NCI-H1092 (cell line): Measurements from ENCODE around the gene FGL2.
"Not testable (repeated sequence)": the region's sequence is repeated elsewhere in the genome, so short reads cannot be mapped to it uniquely, and the experiment has no call there.

Source experiments
- DNase-seq: peaks from one replicate; lab custom pipeline; 2025; lab: John Stamatoyannopoulos, UW

The FGL2 gene

DNA sequence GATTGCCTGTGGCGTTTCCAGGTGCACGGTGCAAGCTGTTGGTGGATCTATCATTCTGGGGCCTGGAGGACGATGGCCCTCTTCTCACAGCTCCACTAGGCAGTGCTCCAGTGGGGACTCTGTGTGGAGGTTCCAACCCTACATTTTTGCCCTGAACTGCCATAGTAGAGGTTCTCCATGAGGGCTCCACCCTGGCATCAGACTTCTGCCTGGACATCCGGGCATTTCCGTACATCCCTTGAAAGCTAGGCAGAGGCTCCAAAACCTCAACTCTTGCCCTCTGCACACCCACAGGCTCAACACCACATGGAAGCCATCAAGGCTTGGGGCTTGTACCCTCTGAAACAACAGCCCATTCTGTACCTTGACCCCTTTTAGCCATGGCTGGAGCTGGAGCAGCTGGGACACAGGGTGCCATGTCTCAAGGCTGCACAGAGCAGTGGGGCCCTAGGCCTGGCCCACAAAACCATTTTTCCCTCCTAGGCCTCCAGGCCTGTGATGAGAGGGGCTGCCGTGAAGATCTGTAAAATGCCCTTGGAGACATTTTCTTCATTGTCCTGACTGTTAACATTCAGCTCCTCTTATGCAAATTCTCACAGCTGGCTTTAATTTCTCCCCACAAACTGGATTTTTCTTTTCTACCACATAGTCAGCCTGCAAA lies 10.0 kb upstream of the FGL2 start:
- DNase-seq = no peak

DNA sequence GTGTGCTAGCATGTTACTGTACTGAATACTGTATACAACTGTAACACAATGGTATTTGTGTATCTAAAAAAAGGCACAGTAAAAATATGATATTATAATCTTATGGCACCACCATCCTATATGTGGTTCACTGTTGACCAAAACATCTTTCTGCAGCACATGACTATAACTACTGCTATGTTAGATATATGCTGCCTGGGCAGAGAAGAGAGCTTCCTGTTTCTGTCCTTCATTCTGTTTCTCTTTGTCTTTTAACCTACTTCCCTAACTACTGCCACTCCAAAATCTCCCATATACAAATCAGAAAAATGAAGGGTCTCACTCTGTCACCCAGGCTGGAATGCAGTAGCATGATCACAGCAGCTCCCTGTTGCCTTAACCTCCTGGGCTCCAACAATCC lies 8.8 kb upstream of the FGL2 start:
- no peak for DNase-seq

DNA sequence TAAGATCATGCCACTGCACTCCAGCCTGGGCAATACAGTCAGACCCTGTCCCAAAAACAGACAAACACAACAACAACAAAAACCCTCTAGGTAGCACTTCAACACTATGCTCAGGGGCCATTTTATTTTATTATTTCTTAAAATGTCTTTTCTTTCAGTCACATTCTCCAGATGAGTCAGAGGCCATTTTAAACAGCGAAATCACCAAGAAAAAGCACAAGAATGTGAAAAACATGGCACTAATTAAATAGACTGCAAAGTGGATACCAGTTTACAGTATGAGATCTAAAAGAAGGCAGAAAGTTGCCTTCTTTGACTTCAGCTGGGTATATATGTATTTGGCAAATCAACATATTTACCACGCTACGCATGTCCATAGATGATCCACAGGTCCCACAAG lies 6.1 kb upstream of the FGL2 start:
- DNase-seq = no peak

DNA sequence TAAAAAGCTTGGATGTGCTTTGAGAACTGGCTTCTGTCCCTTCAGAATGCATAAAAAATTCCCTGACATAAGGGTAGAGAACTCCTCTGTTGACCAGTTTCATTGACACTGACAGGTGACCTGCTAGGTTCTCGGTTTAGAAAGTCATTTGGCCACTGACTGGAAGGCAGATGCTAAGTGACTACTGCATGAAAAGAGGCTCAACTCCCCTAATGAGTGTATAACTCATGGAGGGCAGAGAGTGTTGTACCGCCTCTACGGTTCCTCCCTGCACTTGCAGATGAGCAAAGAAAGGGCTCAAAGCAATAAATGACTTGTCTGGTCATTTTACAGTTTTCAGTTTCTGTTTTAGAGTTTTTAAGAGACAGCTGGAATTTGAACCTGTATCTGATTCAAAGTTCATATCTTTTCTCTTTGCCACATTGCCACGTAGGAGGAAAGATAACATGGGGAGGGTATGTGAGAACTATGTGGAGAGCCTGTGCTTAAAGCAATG lies 2.9 kb upstream of the FGL2 start:
- no peak for DNase-seq

DNA sequence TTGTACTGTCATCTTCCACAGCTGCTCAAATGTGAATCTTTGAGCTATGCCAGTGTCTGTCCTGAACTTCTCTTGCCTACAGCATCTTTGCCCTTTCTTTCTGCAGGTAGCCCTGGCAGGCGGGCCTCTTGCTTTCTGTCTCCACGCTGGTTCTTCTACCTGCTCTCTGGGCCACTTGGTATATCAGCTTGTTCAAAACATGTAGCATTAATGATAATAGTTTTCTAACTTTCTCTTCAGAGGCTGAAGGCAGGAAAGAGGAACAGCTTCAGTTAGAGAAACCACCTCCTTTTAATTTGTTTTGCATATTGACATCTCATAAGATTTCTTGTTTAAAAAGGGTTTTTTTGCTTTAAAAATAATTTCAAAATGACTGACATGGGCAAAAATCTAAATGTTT lies 923 bp upstream of the FGL2 start:
- no peak for DNase-seq

DNA sequence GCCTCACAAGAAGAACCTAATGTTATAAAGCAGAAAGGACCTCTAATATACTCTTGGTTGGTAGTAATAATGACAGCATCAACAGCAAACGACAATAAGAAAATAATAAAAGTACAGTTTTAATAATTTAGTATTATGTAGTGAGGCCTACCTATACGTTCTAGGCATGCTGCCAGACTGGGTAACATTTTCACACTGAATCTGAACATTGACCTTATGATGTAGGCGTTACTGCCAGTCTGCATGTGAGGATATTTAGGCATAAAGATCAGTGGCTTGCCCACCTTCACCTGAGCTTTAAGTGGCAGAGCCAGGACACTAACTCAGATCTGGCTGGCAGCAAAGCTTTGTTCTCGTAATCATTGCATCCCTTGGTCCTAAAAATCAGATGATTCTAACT lies 2.5 kb downstream of the FGL2 start:
- DNase-seq = no peak

DNA sequence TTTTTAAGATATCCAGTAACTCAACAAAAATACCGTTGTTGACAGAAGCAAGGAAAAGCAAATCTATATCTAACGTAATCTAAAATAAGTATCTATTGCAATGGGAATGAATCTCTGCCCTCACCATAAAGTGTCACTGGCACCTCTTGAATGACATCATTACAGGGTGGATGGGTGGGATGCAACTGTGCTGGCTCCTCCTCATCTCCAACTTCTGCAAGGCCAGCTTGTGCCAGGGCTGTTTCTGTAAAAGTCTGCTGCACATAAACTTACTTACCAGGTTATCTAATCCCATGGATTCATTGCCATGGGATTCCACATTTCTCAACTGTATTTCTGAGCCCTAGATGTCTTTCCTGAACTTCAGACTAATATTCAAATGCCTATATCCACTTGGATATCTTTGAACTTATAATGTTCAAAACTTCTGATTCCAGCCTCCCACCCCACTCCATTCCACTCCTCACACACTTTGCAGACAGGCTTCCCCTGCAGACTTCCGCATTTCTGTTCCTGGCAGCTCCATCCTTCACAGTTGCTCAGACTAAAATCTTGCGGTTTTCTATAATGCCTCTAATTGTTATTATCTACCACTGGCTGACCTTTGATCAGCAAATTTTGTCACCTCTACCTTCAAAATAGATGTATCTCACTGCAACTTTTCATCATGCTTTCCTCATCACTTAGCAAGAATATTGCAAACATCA lies 10.7 kb downstream of the FGL2 start:
- DNase-seq = no peak

DNA sequence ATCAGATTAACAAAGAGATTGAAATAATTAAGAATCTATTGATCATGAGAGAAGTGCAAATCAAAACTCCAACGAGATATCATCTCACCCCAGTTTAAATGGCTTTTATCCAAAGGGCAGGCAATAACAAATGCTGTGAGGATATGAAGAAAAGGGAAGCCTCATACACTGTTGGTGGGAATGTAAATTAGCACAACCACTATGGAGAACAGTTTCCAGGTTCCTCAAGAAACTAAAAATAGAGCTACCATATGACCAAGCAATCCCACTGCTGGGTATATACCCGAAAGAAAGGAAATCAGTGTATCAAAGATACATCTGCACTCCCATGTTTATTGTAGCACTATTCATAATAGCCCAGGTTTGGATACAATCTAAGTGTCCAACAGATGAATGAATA lies 13.8 kb downstream of the FGL2 start:
- no peak for DNase-seq

DNA sequence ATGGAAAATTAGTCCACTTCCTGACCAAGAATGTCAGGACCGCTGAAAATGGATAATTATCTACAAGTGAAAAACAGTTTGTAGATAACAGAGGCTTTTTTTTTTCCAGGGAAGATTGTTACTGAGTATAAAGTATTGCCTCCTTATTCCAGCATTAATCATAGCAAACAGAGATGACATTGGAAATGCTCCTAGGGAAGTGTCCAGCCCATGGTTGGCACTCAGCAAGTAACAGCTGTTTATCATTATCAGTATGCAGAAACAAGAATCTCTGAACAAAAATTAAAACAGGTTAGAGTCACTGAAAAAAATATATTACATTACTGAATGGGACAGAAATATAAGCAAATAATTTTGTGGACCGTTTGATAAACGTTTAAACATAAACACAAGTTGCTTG lies 14.6 kb downstream of the FGL2 start:
- DNase-seq = no peak

DNA sequence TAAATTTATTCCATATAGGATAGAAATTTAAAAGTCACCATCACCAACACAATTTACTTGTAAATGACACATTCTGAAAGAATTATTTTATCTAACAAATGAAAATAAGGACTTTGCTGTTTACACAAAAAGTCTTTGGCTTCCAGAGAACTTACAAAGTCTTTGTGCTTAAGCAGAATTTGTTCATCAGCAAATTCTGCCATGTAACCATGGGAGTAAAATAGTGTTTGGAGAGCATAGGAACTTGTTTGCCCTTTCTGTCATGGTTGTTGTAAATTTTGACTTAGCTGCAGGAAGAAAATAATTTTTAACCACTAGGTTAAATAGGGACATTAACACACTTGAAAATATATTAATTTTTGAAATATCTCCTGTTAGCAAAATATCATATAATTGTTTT lies 15.2 kb downstream of the FGL2 start:
- no peak for DNase-seq

DNA sequence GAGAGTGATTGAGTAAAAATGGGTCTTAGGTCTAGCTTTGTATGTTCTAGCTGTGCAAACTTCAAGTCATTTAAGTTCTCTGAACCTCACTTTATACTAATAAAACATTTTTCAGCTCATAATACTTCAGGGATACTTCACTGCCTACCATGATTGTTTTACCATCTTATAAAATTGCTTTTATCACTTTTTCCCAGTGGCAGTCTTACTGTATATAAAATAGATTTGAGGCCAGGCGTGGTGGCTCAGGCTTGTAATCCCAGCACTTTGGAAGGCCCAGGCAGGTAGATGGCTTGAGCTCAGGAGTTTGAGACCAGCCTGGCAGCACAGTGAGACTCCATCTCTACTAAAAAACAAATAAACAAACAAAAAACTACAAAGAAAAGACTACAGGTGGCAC lies 17.4 kb downstream of the FGL2 start:
- no peak for DNase-seq

DNA sequence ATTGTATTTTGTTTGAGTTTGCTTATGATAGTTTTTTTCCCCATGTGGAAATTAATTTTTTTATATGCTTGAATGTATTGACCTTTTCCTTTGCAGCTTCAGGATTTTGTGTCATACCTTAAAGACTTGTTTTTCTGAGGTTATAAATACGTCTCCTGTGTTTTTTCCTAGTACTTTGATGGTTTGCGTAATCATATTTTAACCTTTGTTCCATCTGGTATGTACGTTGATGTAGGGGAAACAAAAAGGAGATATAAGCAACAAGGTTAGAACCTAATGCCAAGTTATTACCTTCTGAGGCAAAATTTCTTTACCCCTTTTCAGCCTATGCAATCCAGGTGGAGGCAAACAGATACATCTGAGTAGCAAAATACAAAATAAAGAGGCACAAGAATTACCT lies 17.9 kb downstream of the FGL2 start:
- DNase-seq = no peak

DNA sequence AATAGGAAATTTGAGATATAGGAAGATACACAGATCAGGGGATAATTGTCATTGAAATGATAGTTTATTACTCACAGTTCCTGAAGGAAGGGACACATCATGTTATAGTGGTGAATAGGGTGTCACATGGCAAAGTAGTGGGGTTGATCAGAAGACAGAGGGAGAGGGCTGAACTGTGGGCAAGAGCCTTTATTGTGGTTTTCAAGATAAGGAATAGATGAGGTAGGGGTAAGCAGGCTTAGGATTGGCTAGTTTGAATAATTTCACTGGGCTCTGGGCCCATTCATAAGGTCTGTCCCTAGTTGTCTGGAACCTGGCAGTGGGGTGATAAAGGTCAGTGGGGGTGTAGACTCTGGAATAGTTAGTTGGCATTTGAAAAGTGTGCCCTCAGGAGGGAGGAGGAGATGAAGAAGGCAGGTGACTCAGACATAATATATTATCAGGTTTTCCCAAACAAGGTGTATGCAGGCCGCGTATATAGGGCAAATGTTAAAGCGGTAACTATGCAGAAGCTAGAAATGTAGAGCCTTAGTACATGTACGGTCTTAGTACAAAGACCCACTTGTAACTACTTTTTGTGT lies 18.5 kb downstream of the FGL2 start:
- DNase-seq = no peak

DNA sequence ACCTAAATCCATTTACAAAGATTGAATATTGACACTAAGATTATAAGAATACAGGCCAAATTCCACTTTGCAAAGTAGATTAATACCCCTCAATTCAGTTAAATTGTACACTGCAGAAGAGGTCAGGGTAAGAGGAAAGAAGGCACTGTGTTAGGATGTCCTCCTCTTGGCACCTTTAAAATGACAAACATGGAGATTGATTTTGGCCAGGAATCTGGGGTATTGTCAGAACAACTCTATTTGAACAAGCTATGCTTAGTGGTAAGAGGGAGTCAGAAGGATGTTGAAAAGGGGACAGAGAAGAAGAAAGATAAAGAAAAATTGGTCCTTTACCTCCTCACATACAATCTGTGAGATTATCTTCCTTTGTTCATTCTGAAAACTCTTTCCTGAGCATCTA lies 21.6 kb downstream of the FGL2 start:
- DNase-seq = not testable (repeated sequence)

DNA sequence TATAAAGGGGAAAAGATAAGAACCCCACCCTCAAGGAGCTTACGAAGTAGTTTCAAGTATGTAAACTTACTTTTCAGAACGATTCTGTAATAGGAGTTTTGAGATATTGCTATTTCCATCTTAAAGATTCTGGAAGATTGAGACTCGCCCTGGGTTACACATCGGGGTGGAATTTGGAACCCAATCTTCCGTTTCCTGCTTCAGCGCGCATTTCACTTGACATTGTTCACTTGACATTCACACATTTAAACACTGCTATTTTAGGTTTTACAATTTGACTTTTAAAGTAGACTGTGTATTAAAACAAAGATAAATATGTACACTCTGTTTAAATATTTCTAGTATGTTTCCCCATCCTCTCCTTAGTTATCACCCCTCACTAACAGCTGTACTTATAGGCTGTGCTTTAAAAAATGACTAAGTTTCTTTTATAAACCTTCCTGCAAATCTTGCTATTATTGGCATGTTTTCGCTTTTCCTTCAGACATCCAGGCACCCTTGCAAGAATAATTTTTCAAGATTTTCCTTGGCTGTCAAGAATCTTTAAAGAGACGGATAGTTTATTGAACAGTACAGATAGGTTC lies 22.2 kb downstream of the FGL2 start:
- not testable (repeated sequence) for DNase-seq

DNA sequence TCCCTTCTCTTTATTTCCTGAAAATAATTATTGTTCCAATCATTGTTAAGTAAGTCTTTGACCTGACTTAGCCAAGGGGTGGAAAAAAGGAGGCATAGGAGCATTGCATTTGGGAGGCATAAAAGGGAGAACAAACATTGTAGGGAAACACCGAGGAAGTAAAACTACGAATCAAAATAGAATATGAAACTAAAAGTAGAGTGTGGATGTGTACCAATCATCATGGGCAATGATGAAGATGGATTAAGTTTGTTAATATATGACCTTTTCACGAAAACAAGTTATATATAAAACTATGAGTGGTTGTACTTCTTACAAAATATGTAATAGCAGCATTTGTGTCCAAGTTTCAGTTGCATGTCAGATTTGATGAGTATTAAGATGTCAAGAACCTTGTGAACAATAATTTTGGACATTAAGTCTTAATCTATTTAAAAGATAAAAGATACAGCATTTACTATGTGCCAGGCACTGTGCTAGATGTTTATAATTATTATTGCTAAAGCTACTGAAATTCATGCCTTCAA lies 24.3 kb downstream of the FGL2 start:
- DNase-seq = not testable (repeated sequence)

DNA sequence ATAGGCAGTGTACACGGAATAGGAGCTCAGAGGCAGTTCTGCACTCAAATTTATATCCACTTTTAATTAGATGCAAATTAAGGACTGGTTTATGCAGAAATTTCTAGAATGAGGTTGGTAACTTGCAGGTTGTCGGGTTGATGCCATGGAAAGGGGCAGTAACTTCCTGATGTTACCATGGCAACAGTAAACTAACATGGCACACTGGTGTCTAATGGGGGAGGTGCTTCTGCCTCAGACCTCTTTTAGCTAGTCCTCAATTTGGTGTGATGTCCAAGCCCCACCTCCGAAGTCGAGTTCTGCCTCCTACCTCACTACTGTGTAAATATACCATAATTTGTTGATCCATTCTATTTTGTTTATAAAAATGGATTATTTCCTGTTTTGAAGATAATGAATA lies 25.2 kb downstream of the FGL2 start:
- DNase-seq = not testable (repeated sequence)

DNA sequence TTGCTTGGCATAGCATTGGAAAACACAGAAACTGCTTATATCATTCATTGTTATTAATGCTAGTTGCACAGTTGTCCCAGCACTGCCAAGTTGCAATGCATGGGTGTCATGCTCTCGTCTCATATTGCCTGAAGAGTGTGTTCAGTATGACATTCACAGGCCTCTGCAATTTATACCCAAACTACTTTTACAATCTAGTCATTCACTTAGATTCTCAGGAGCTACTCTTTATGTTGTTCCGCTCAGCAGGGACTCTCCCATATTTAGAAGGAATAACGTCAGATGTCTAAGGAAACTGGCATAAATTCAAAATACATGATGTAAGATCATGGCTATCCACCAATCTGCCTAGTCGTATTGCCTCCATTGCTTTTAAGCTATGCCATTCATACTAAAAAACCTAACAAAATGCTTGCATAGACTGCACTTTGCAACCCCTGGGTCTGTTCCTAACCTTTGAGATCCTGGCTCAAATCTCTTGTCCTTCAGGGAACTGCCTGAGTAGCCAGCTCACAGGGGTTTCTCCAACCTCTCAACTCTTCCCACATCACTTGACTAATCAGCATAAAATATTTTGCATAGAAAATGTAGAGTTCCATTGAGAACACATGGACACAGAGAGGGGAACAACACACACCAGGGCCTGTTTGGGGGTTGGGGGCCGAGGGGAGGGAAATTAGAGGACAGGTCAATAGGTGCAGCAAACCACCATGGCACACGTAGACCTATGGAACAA lies 27.0 kb downstream of the FGL2 start:
- DNase-seq = not testable (repeated sequence)

DNA sequence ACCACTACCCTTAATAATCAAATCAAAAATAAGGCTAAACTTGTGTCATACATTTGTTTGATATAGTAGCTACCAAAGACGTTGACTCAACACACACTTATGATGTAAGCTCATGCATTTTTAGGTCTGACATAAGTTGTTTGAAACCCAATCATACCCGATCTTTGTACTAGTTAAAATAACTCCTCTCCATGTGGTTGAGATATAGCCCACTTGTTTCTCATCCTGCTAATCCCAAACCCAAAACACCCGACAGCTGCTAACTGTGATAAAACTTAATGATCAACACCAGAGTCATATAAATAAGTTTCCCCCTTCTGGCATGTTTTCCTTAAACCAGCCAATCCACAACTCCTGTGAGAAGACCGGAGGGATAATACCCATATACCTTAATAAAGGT lies 28.5 kb downstream of the FGL2 start:
- not testable (repeated sequence) for DNase-seq

DNA sequence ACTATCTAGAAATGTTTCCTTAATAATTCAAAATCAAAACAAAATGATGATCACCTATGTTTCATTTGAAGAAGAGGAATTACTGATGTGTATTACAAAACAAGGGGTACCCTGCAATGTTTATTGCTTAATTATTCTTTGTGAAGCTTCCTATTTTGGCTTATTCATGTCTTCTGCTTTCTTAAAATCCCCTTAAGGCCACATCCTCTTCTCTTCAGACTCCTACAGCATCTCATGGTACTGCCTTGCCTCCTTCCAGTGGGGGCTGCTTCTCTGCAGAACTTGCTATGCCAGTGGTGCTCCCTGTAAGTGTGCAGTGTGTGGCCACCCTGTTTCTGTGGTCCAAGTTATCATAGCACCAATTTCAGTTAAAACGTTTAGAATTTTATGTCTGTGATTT lies 42.2 kb downstream of the FGL2 start:
- no peak for DNase-seq

DNA sequence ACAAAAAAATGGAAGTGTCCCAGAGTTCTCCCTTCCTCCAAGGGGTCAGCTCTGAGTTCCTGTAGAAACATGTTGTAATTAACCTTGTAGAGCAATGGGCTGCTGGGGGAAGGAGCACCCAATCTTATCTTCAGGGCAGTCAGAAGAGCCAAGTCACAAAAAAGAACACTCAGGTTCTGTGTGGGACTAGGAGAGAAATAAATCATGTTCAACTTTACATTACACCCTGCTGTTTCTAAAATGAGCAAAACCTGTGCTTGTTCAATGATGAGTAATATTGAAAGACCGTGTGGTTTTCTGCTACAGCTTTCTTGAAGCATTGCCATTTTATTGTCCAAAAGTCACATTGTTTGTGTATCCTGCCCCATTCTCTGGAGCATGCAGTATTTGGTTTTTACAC lies 42.6 kb downstream of the FGL2 start:
- DNase-seq = not testable (repeated sequence)
